HG03575 (cell line): ENCODE measurements around the gene TTC16.
"Not testable (repeated sequence)": the region's sequence is repeated elsewhere in the genome, so short reads cannot be mapped to it uniquely, and the experiment has no call there.

Experiments used
- ATAC-seq: cut with Tn5 transposase; IDR thresholded peaks from one replicate; pipeline ENCODE4 v1.9.1; 2021; ENCODE audit not compliant: unreplicated experiment, insufficient number of reproducible peaks, low FRiP score; ENCODE audit errors: extremely low read depth

TTC16 gene

DNA sequence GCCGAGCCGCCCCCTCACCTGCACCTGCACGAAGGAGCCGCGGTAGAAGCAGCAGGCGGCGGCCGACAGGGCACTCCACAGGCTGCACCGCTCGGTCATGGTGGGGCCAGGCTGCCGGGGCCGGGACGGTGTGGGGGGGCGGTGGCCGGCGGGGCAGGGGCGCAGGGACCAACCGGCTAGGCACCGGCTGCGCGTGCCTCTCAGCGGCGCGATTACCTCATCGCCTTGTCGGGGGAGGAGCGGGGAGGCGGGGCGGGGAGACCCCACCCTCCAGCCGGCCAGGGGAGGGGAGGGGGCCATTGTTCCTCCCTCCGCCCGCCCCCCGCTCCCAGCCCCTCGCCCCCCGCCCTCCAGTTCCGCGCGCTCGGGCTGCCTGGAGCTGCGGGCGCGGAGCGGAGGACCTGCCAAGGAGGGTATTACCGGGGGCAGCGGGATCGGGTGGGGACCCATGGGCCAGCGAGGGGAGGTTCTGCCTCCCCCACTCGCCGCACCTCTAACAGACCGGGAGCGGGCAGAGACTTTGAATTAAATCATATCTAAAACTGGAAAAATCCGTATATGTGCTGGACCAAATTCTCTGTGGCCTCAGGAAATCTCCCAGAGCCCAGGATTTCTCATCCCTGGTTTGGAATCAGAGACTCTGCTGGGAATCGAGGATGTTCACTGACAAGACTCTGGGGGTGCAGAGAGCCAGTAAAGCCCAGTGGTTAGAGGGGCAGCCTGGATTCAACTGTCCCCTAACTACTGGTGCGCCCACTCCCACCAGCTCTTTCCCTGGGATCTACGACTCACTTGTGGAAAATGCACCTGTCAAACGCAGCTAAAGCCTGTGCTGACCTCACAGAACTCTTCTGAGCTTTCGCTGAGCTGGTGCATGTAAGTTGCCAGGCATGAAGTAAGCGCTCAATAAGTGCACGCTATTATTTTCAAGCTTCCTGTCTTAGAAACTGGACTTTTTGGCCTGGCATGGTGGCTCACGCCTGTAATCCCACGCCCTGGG, 39.5 kb downstream of the TTC16 start:
- ATAC-seq, result no peak

DNA sequence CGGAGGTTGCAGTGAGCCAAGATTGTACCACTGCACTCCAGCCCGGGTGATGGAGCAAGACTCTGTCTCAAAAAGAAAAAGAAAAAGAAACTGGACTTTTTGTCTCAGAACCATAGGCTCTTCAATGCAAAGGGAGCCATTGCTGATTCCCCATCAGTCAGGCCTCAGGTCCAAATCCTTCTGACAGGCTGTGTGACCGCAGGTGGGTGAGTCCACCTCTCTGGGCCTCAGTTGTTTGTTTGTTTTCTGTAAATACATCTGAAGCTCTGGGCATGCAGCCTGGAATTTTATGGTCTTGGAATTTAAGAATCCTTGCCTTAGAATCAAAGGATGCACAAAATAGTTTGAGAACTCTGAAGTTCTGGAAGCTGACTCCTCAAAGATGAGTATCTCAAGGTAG, 40.4 kb downstream of the TTC16 start:
- no peak for ATAC-seq

DNA sequence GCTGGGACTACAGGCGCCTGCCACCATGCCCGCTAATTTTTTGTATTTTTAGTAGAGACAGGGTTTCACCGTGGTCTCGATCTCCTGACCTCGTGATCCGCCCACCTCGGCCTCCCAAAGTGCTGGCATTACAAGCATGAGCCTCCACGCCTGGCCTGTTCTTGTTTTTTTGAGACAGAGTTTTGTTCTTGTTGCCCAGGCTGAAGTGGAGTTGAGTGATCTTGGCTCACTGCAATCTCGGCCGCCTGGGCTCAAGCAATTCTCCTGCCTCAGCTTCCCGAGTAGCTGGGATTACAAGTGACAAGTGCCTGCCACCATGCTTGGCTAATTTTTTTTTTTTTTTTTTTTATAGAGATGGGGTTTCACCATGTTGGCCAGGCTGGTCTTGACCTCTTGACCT, 40.9 kb downstream of the TTC16 start:
- not testable (repeated sequence) for ATAC-seq

DNA sequence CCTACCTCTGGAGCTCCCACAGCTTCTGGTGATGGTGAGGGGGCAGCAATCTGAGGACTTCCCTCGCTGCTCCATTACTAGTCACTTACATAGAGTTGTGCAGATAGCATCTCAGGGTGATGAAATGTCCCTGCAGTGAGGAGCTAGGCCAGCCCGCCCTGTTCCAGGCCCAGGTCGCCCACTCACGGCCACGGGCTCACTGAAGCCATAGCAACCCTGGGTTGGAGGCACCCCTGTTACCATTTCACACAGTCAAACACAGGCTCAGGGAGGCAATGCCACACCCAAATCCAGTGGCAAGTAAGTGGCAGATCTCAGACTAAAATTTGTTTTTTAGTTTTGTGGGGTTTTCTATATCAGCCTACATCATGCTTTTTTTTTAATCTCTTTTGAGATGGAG, 43.0 kb downstream of the TTC16 start:
- no peak for ATAC-seq

DNA sequence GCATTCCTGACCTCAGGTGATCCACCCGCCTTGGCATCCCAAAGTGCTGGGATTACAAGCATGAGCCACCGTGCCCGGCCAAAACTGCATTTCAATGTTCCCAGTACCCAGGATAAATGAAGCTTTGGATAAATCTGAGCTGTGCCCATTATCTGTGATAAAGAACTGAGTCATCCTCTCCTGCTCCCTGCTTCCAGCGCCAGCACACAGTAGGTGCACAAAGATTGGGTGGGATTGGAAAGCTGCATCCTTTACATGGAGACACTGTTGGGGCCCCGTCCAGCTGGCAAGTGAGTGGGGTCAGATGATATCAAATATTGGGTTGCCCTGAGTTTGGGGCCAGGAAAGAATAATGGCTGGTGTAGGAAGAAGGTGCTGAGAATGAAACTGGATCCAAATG, 45.2 kb downstream of the TTC16 start:
- no peak for ATAC-seq

DNA sequence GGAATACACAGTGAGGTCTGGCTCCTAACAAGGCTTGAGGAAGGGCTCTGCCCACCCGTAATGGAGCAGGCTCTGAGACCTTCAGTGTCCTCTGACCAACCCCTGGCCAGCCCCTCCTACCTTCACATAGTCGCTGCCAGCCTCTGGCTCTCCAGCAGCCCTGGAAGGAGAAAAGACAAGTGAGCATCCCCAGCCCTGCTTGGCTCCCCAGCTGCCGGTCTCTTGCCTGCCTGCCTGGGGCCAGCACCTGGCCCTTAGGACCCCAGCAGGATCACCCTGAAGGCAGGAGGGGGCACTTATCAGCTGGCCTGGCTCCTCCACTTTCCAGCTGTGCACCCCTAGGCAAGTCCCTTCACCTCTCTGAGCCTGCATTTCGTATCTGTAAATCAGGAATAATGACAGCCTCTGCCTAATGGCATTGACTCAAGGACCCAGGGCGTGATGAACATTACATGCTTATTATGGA, 45.6 kb downstream of the TTC16 start:
- no peak for ATAC-seq

DNA sequence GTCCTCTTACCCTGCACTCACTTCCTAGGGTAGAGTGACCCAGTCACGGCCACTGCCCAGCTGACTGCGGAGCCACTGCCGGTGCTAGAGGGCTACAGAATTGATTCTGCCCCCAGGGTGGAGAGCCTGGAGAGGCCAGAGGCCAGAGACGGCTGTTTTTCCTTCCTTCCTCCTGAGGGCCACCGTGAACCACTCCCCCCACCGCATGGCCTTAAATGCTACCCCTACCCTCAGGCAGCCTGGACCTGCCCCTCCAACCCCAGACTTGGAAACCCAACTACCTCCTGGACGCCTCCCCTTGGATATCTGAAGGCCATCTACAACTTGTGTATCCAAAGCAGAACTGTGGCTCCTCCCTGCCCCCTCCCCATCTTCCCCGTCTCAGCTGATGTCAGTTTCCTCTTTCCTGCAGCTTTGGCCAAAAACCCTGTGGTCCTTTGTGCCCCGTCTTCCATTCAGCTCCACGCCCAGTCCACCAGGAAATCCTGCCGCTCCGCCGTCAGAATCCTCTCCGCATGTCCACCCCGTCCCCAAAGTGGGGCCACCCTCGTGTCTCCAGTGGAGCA, 46.3 kb downstream of the TTC16 start:
- no peak for ATAC-seq

DNA sequence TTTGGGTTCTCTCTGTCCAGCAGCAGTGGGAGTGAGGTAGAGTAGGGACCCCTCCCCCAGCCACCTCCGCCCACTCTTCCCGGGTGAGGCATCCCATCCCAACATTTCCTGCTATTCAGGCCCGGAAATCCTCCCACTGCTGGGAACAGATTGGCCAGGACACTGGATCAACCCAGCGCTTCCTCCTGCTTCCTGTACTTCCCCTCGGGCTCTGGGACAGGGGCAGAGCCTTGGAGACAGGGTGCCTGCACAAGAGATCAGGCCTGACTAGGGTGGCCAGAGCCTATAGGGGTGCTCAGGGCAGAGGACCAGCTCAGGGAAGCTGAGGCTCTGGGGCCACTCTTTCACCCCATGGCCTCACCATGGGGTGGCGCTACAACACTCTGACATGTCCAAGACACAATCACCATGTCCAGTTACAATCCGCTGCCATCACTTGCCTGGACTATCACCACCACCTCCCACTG, 48.1 kb downstream of the TTC16 start:
- ATAC-seq, result no peak

DNA sequence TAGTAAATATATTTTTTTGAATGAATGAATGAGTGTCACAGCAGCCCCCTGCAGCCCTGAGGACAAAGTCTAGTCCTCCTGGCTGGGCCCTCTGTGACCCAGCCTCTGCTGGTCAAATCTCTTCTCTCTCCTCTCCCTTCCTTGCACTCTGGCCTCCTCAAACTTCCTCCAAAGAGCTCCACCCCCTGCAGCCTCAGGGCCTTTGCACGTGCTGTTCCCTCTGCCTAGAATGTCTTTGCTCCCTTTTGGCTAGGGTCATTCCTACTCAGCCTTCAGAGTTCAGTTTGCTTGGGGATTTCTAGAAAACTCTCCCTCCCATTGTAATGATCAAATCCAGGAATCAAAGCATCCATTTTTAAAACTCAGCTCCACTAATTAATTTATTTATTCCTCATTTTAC, 49.5 kb downstream of the TTC16 start:
- no peak for ATAC-seq

DNA sequence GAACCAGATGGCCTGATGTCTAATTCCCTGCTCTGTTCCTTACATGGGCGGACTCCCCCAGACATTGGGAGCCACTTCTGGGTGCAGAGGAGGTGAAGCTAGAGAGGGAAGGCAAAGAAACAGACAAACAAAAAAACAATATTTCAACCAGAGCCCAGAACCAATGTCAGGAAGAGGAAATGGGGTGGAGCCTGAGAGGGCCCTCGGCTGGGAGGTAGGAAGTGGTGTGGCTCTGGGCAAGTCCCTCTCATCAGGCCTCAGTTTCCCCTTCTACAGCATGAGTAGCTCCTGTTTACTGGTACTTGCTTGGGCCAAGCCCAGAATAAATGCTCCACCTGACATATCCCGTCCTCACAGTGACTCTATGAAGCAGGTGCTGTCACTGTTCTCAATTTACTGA, 51.5 kb downstream of the TTC16 start:
- no peak for ATAC-seq

DNA sequence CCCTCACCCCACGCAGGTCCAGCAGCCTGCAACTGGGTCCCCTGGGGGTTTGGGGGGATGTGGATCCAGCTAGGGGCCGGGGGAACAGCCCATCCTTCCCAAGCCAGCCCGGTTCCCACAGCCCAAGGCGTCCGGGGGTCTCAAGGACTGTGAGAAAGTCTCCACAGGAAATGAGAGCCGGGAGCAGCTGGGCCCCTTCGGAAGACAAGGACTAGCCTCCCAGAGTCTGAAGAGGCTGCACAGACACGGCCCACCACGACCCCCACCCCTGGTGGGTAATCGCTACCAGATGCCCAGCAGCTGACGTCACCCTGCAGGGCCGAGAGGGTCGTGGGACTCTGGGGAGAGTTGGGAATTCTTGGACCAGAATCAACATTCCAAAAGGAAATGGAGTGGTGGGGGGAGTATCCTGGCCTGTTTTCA, 52.0 kb downstream of the TTC16 start:
- no peak for ATAC-seq

DNA sequence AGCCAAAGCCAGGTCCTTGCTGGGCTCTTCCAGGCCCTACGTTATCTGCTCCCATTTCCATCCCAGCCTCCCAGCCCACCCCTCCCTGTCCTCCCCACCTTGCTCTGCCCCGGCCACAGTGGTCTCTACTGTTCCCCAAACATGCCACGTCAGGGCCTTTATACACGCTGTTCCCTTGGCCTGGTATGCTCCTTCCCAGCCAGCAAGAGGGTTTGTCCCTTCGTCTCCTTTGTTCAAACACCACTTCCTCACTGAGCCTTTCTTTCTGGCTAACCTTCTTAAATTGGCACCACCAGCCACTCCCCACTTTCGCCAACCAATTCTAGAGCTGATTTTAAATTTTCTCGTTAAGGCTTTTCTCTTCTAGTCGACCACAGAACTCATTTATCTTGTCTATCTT, 52.8 kb downstream of the TTC16 start:
- ATAC-seq, result no peak

DNA sequence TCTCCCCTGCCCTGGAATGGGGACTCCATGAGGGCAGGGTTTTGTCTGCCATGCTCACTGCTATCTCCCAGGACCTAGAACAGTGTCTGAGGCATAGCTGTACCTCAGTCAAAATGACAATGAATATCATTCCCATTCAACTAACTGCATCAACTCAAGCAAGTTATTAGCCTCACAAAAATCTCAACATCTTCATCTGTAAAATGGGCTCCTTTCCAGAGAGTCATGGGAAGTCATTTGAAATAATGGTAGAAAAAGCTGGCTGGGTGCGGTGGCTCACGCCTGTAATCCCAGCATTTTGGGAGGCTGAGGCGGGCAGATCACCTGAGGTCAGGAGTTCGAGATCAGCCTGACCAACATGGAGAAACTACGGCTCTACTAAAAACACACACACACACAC, 53.2 kb downstream of the TTC16 start:
- no peak for ATAC-seq

DNA sequence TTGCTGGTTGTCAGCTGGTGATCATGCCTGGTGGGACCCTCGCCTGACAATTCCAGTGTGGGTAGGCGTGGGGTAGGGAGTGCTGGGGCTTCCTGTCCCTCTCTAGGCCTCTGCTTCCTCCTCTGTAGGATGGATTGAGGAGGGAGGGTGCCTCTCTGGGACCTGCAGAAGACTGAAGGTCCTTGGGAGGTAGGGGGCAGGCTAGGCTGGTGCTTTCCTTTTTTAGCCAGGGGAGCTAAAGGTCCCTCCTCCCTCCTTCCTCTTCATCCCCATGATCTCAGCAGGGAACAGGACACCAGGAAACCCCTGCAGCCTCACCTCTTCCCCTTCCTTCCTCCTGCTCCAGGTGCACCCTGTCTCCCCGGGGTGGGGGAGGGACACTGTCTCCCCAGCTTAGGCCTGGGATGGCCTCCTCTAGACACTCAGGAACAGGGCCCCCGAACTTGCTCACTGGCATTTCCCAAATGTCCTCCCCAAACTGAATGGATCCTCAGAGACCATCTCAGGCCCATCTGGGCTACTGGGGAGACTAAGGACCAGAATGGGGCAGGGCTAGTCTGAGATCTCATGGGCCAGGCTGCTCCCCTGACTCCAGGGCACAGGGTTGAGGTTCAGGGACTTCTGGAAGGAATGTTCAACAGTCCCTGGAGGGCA, 54.2 kb downstream of the TTC16 start:
- no peak for ATAC-seq

DNA sequence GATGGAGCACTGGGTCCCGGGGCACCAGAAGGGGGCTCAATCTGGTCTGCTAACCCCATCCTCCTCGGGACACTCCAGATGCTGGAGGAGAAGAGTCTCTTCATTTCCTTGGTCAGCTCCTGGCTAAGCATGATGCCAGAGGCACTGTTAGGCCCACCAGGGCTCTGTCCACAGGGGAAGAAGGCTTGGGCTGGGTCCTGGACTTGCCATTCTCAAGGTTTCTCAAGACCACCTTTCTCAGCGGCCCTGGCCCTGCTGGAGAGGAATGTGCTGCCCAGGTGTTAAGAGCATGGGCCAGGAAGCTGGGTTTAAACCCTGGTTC, 54.7 kb downstream of the TTC16 start:
- no peak for ATAC-seq

DNA sequence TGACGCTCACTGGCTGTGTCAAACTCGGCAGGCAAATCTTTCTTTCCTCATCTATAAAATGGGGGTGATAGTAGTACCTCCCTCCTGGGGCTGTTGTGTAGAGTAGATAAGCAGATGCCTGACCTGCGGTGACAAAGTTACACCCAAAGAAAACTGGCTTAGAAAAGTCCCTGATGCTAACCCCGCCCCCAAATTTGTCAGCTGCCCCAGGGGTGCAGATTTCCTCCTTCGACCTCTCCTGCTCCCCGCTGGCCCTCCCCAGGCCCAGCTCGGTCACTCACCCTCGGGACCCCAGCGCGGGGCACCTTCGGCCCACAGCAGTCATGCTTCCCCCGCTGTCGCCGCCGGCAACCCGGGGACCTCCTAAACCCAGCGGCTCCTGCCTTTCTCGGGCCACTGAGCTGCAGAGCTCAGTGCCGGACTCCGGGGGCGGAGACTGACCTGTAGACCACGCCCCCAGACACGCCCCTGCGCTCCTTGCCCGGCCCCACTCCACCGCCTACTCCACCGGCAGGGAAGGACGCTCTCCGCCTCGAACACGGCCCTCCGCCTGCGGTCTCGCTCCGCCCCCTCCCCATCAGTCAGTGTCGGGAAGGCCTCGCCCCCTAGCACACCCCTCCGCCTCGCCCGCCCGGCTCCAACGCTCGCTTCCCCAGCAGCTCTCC, 55.2 kb downstream of the TTC16 start:
- no peak for ATAC-seq

DNA sequence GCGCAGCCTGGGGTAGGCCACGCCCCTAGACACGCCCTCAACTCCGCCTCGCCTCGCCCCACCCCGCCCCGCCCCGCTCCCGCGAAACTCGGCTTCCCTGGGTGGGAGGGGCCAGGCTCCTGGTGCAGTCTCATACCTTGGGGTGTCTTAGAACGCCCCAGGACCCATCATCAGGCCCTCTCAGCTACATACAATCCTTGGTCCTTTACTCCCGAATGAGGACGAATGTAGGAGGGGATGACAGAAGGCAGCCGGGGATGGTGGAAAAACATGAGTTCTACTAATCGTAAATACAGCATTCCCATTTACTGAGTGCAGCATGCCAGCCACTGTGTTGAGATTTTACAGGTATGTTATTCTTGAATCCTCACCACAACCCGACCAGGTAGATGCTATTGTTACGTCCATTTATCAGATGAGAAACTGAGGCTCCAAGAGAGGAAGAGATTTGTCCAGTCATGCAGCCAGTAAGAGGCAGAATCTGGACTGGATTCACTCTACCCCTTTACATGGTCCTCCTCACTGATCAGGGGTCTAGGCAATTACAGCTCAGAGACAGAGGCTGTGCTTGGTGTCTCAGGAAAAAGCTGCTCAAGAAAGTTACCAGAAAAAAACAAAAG, 55.8 kb downstream of the TTC16 start:
- ATAC-seq, result no peak

DNA sequence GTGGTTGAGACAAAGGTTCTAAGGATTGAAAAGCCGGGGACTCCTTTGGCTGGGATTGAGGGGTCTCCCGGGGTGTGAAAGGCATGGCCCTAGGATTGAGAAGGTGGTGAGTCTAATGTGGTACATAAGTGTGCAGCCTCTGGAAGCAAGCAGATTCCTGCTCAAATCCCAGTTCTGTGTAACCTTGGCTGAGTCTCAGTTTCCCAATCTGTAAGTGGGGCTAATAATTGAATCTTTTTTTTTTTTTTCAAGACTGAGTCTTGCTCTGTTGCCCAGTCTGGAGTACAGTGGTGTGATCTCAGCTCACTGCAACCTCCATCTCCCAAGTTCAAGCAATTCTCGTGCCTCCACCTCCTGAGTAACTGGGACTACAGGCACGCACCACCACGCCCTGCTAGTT, 56.7 kb downstream of the TTC16 start:
- no peak for ATAC-seq

DNA sequence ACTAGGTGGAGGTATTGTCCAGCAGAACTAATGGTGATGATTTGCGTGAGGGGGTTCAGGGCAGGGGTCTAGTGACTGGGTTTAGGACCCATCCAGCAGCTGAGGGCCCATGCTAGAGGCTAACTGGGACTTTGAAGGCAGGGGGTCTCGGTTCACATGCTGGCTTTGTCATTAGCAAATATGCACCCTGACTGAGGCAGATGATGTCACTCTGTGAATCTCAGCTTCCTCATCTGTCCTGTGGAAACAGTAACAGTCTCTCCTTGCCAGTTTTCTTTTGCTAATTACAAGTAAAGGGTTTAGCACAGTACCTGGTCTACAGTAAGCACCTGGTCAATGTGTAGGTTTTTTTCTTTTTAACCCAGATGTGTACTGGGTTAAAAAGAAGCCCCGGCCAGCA, 57.4 kb downstream of the TTC16 start:
- no peak for ATAC-seq
